GM10266 (cell line): ENCODE data around the gene CDC42BPB.

Experiments
- DNase-seq: peaks from one replicate; pipeline ENCODE4 v3.0.0; 2012; ENCODE audit errors: extremely low spot score
- CTCF ChIP-seq: IDR thresholded peaks from 2 replicates; pipeline ENCODE4 v1.5.1; 2012; ENCODE audit warnings: mild to moderate bottlenecking, low read depth; ENCODE audit not compliant: control insufficient read depth, insufficient read depth; ENCODE audit errors: missing control alignments

The CDC42BPB gene

GRCh38 chr14:103057372-103058163 is at the start of gene CDC42BPB:
Gene CDC42BPB (minus strand): TSS chr14:103057549. CDS start chr14:103057173, 376 bp downstream.
- TF ChIP-seq CTCF, result no peak
- peak; percentile 96 for DNase-seq

GRCh38 chr14:103105580-103106150 is 48.3 kb upstream of the CDC42BPB start:
- TF ChIP-seq CTCF, result peak; percentile 40
- peak; percentile 67 for DNase-seq

- DNase-seq, result peak; percentile 92
- TF ChIP-seq CTCF, result peak; percentile 98
Measured at GRCh38 chr14:103104654-103105452, 47.5 kb upstream of the CDC42BPB start.

GRCh38 chr14:103104389-103104653 is 47.0 kb upstream of the CDC42BPB start:
- no peak for TF ChIP-seq CTCF
- no peak for DNase-seq

- TF ChIP-seq CTCF, result no peak
- DNase-seq, result no peak
Measured at GRCh38 chr14:103103461-103104388, 46.4 kb upstream of the CDC42BPB start.

- TF ChIP-seq CTCF, result no peak
- DNase-seq, result no peak
Measured at GRCh38 chr14:103102689-103103260, 45.4 kb upstream of the CDC42BPB start.
